ENCODE results near the gene AKR1C2.
"Not testable (repeated sequence)": the region's sequence is repeated elsewhere in the genome, so short reads cannot be mapped to it uniquely, and the experiment has no call there.

- TF ChIP-seq RFX5 (IDR thresholded peaks at IDR 0.05); CTCF (IDR thresholded peaks at IDR 0.05); HDAC2 (IDR thresholded peaks at IDR 0.05); KDM1A (IDR thresholded peaks at IDR 0.05; ENCODE audit: low read depth); POLR2A (IDR thresholded peaks at IDR 0.05; ENCODE audit: low read length): not testable (repeated sequence)
- peak; percentile 53; the same call in 1 of the 2 replicates for TF ChIP-seq HOXB5 (CRISPR knock-in tag; IDR thresholded peaks at IDR 0.05)
These were observed 16.3 kb upstream of the AKR1C2 start for GRCh38 chr10:5019770-5020612.

All from A549 (cell line).